HCT116 (cell line): ENCODE data around the gene PHF1. TPM values are rescaled to one million over a fixed set of nuclear protein-coding genes. Genes with fewer than 3 reads are reported as not detected.

Experiments
- ATAC-seq: fragments of 200-7000 bp; cut with Tn5 transposase; 2 replicates; pipeline ENCODE4 v1.9.1; 2020; ENCODE audit warnings: mild to moderate bottlenecking, moderate library complexity
- BruUV-seq: library from RNA; stranded (reverse); fragments of 400-500 nt; replicated peaks from 2 replicates; lab custom pipeline; 2021; lab: Mats Ljungman, UMichigan
- CTCF ChIA-PET: fragments of 300-600 bp; sonication (Branson Sonifier 250); formaldehyde crosslinking; loops from one replicate; lab custom pipeline; 2021; ENCODE audit warnings: antibody characterized with exemption; lab: Charles Lee
- POLR2A ChIA-PET: fragments of 300-600, 350-600 bp; sonication (Branson Sonifier 250); formaldehyde crosslinking; loops from one replicate; lab custom pipeline; 2021; ENCODE audit warnings: antibody characterized with exemption; lab: Charles Lee
- RAD21 ChIA-PET, 2 experiments: fragments of 300-600 bp; sonication (Branson Sonifier 250); formaldehyde crosslinking; loops; one replicate each; lab custom pipeline; 2023; ENCODE audit warnings: low total read pairs in 2 of 2; ENCODE audit not compliant: uncharacterized antibody in 2 of 2, unreplicated experiment in 2 of 2, low non-redundant PET in 1 of 2; lab: Charles Lee
- DNase-seq: peaks from one replicate; pipeline ENCODE4 v3.0.0-alpha.2; 2010; ENCODE audit warnings: low read depth, low spot score
- H2AFZ ChIP-seq: fragments of 200-600 bp; shearing (Covaris generic), sonication (generic); 2 replicates; pipeline ENCODE4 v1.6.1; 2017; ENCODE audit warnings: low read depth, mixed run types, mixed read lengths, antibody characterized with exemption, low read length; ENCODE audit not compliant: poor library complexity, severe bottlenecking
- H3K27ac ChIP-seq: 2 replicates; pipeline ENCODE4 v1.5.1; 2012; ENCODE audit warnings: low read depth, low read length
- H3K27me3 ChIP-seq: fragments of 200-600 bp; sonication (generic); 2 replicates; pipeline ENCODE4 v1.6.1; 2016; ENCODE audit warnings: mixed run types, low read length, mixed read lengths; ENCODE audit not compliant: insufficient read depth
- H3K36me3 ChIP-seq, 2 experiments: fragments of 200-500 bp in 1 of 2; fragments of 200-600 bp in 1 of 2; sonication (Bioruptor generic) in 1 of 2; sonication (generic) in 1 of 2; 2 replicates each; pipeline versions ENCODE4 v1.5.1 to v1.6.1; 2014 to 2016; ENCODE audit warnings: low read length in 2 of 2, inconsistent platforms in 1 of 2, mixed read lengths in 1 of 2, mixed run types in 1 of 2; ENCODE audit not compliant: insufficient read depth in 2 of 2, control insufficient read depth in 1 of 2
- H3K4me1 ChIP-seq, 2 experiments: fragments of 200-600 bp in 1 of 2; sonication (generic) in 1 of 2; 2 replicates each; pipeline versions ENCODE4 v1.5.1 to v1.6.1; 2012 to 2017; ENCODE audit warnings: low read length in 2 of 2, inconsistent platforms in 1 of 2, mild to moderate bottlenecking in 1 of 2, mixed read lengths in 1 of 2, mixed run types in 1 of 2, moderate library complexity in 1 of 2; ENCODE audit not compliant: insufficient read depth in 2 of 2, control insufficient read depth in 1 of 2
- H3K4me2 ChIP-seq: fragments of 200-600 bp; sonication (generic); 2 replicates; pipeline ENCODE4 v1.6.1; 2017; ENCODE audit warnings: mixed run types, low read length, mixed read lengths
- H3K4me3 ChIP-seq, 2 experiments: fragments of 200-600 bp in 1 of 2; sonication (generic) in 1 of 2; replicated peaks in 1 of 2; 2 replicates each; pipeline ENCODE4 v1.5.1; 2011 to 2016; ENCODE audit warnings: low read length in 2 of 2, control low read depth in 1 of 2, low read depth in 1 of 2, mild to moderate bottlenecking in 1 of 2, mixed read lengths in 1 of 2, mixed run types in 1 of 2
- H3K79me2 ChIP-seq: fragments of 200-600 bp; sonication (generic); 2 replicates; pipeline ENCODE4 v1.6.1; 2017; ENCODE audit warnings: mild to moderate bottlenecking, mixed run types, low read length, moderate library complexity, mixed read lengths; ENCODE audit not compliant: insufficient read depth
- H3K9ac ChIP-seq: fragments of 200-600 bp; sonication (generic); 2 replicates; pipeline ENCODE4 v1.6.1; 2016; ENCODE audit warnings: low read length, mixed read lengths
- H3K9me2 ChIP-seq: fragments of 200-600 bp; sonication (generic), shearing (Covaris generic); 2 replicates; pipeline ENCODE4 v1.6.1; 2017; ENCODE audit warnings: mixed run types, mild to moderate bottlenecking, moderate library complexity; ENCODE audit not compliant: insufficient read depth
- H3K9me3 ChIP-seq, 2 experiments: fragments of 200-500 bp in 1 of 2; fragments of 200-600 bp in 1 of 2; sonication (Bioruptor generic) in 1 of 2; sonication (generic) in 1 of 2; 2 replicates each; pipeline ENCODE4 v1.6.1; 2014 to 2017; ENCODE audit warnings: low read length in 2 of 2, mixed read lengths in 2 of 2, inconsistent platforms in 1 of 2, low read depth in 1 of 2, mild to moderate bottlenecking in 1 of 2, mixed run types in 1 of 2, moderate library complexity in 1 of 2; ENCODE audit not compliant: control insufficient read depth in 1 of 2, insufficient read depth in 1 of 2
- H4K20me1 ChIP-seq: fragments of 200-600 bp; sonication (generic), shearing (Covaris generic); 2 replicates; pipeline ENCODE4 v1.6.1; 2017; ENCODE audit warnings: mixed run types, mild to moderate bottlenecking, moderate library complexity; ENCODE audit not compliant: insufficient read depth
- ATF3 ChIP-seq: IDR thresholded peaks from 2 replicates; pipeline ENCODE4 v1.6.1; 2012
- CEBPB ChIP-seq: IDR thresholded peaks from 2 replicates; pipeline ENCODE4 v1.6.1; 2012; ENCODE audit warnings: low read depth
- EGR1 ChIP-seq: IDR thresholded peaks from 2 replicates; pipeline ENCODE4 v1.6.1; 2012; ENCODE audit warnings: low read depth
- ELF1 ChIP-seq: IDR thresholded peaks from 2 replicates; pipeline ENCODE4 v1.6.1; 2012; ENCODE audit warnings: low read depth, borderline replicate concordance
- EZH2phosphoT487 ChIP-seq: fragments of 200-600 bp; IDR thresholded peaks from 2 replicates; pipeline ENCODE4 v1.6.1; 2018; ENCODE audit warnings: antibody characterized with exemption, borderline replicate concordance
- FOSL1 ChIP-seq: IDR thresholded peaks from 2 replicates; pipeline ENCODE4 v1.6.1; 2012; ENCODE audit warnings: low read depth
- JUND ChIP-seq: IDR thresholded peaks from 2 replicates; pipeline ENCODE4 v1.6.1; 2012
- MAX ChIP-seq: IDR thresholded peaks from 2 replicates; pipeline ENCODE4 v1.6.1; 2012
- POLR2A ChIP-seq: IDR thresholded peaks from 2 replicates; pipeline ENCODE4 v1.7.0; 2011; ENCODE audit warnings: borderline replicate concordance; ENCODE audit not compliant: insufficient read depth, insufficient read length; ENCODE audit errors: extremely low read depth
- SIN3A ChIP-seq: IDR thresholded peaks from 2 replicates; pipeline ENCODE4 v1.6.1; 2012; ENCODE audit warnings: low read depth
- SP1 ChIP-seq: IDR thresholded peaks from 2 replicates; pipeline ENCODE4 v1.6.1; 2012; ENCODE audit warnings: low read depth
- TCF7L2 ChIP-seq: IDR thresholded peaks from 2 replicates; pipeline ENCODE4 v1.7.0; 2011; ENCODE audit warnings: borderline replicate concordance, inconsistent platforms; ENCODE audit not compliant: insufficient read depth, insufficient read length; ENCODE audit errors: extremely low read depth
- ZNF274 ChIP-seq: fragments of 200-500 bp; sonication (Bioruptor generic); IDR thresholded peaks from 2 replicates; pipeline ENCODE4 v1.6.1; 2014; ENCODE audit warnings: mild to moderate bottlenecking, low read depth, low read length, inconsistent platforms
- intact Hi-C: fragments of 100-400 bp; cut with micrococcal nuclease; formaldehyde crosslinking; loops from 2 replicates; pipeline ENCODE4 v1.10.0; 2022
- total RNA-seq: library from RNA; stranded (reverse); gene quantifications from one replicate; pipeline ENCODE4 v1.2.1, GENCODE V29; 2021; ENCODE audit not compliant: unreplicated experiment

The PHF1 gene
- total RNA-seq, 1 experiment from 2014 or later, result 40.2 TPM

- H4K20me1 ChIP-seq, result no peaks in the 10 kb centered on the region
- no TSS peak for BruUV-seq
- TF ChIP-seq ATF3, result no peak
- TF ChIP-seq TCF7L2, result no peak
- TF ChIP-seq JUND, result no peak
- TF ChIP-seq EZH2phosphoT487, result no peak
- TF ChIP-seq POLR2A, result no peak
- TF ChIP-seq MAX, result no peak
- no peak for TF ChIP-seq SIN3A
- no peak for TF ChIP-seq ZNF274
- TF ChIP-seq ELF1, result no peak
- no peak for TF ChIP-seq CEBPB
- no peak for TF ChIP-seq SP1
- no peak for TF ChIP-seq FOSL1
- TF ChIP-seq EGR1, result no peak
- H3K79me2 ChIP-seq, result no peaks in the 10 kb centered on the region
- ChIA-PET CTCF (no interaction called here), POLR2A (no interaction called here), RAD21 (no interaction called here)
- no peaks in the 10 kb centered on the region for H3K27me3 ChIP-seq
- peaks cover 18 to 50% of the 10 kb centered on the region in 2 experiments for H3K4me1 ChIP-seq
- peak overlapping the region; percentile 75 for H3K4me2 ChIP-seq
- H3K9me2 ChIP-seq, result no peaks in the 10 kb centered on the region
- intact Hi-C loops, result no loop called here
- no peak overlapping the region for H2AFZ ChIP-seq
- DNase-seq (no peak), ATAC-seq (no peak)
- H3K9me3 ChIP-seq, result no peaks in the 10 kb centered on the region
- peaks cover 2 to 7% of the 10 kb centered on the region in 2 experiments; a peak in 2 of 4 replicates for H3K36me3 ChIP-seq
- no peak overlapping the region for H3K27ac ChIP-seq
- H3K4me3 ChIP-seq, result peak overlapping the region in 1 of 2 experiments; percentile 8; a peak in 1 of 4 replicates
- peak overlapping the region; percentile 14; the same call in 1 of the 2 replicates for H3K9ac ChIP-seq
Observed at GRCh38 chr6:33433544-33434191, 22.9 kb downstream of the PHF1 start.
